ENCODE measurements around the gene PHF3.

The PHF3 gene

DNA sequence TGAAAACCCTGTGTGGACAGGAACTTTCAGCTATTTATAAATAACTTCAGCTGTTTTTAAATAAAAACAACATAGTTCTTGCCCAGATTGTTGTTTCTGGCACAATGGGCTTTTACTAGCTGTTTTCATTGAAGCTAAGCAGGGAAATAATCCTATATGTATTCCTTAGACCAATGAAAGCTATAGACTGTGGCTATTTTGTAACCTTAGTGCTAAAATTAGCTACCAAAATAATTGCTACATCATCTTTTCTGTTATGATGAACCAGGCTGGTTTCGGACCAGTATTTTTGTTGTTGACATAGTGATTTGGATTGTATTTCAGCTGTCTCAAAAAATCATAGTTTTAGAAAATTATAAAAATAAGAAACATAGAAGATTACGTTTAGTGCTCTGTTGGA is 13.7 kb downstream of the PHF3 start:
- Histone ChIP-seq H3K4me3 (ENCODE audit: low read depth in 1 of 2, low read length in 1 of 2) (no peak overlapping the region), H3K4me1 (ENCODE audit: control insufficient read depth in 1 of 2, insufficient read depth in 1 of 2, low read depth in 1 of 2, low read length in 1 of 2) (peaks cover 3 to 18% of the 10 kb centered on the region in 2 experiments), H3K27me3 (no peaks in the 10 kb centered on the region), H3K36me3 (no peaks in the 10 kb centered on the region), H3K9me3 (no peaks in the 10 kb centered on the region), H3K27ac (peak overlapping the region; percentile 16)
- no peak for TF ChIP-seq CTCF (IDR thresholded peaks at IDR 0.05)

DNA sequence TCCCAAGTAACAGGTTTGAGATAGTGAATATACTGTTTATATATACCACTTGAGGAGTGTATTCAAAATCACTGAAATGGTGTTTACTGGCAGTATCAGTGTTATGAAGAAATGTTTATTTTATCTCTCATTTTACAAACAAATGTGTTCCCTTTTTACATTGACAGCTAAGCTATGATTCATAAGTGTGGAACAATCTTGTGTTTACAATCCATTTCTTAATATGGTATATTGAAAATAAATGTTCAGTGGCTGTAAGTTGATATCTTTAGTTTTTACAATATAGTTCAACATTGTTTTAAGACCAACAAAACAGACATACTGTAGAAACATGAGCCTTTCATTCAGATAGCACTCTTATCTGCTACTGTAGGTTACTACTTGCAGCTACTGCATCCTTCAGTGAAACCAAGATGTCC is 14.3 kb downstream of the PHF3 start:
- H3K9me3 ChIP-seq: no peaks in the 10 kb centered on the region
- no peaks in the 10 kb centered on the region for H3K27me3 ChIP-seq
- peak overlapping the region; percentile 16 for H3K27ac ChIP-seq
- no peak overlapping the region for H3K4me3 ChIP-seq (ENCODE audit: low read depth in 1 of 2, low read length in 1 of 2)
- peaks cover 0 to 16% of the 10 kb centered on the region in 2 experiments for H3K4me1 ChIP-seq (ENCODE audit: control insufficient read depth in 1 of 2, insufficient read depth in 1 of 2, low read depth in 1 of 2, low read length in 1 of 2)
- TF ChIP-seq CTCF (IDR thresholded peaks at IDR 0.05): no peak
- no peaks in the 10 kb centered on the region for H3K36me3 ChIP-seq

- H3K4me1 ChIP-seq (ENCODE audit: control insufficient read depth in 1 of 2, insufficient read depth in 1 of 2, low read depth in 1 of 2, low read length in 1 of 2): peaks cover 0 to 16% of the 10 kb centered on the region in 2 experiments
Measured at GRCh38 chr6:63652980-63653379, 17.4 kb downstream of the PHF3 start.

DNA sequence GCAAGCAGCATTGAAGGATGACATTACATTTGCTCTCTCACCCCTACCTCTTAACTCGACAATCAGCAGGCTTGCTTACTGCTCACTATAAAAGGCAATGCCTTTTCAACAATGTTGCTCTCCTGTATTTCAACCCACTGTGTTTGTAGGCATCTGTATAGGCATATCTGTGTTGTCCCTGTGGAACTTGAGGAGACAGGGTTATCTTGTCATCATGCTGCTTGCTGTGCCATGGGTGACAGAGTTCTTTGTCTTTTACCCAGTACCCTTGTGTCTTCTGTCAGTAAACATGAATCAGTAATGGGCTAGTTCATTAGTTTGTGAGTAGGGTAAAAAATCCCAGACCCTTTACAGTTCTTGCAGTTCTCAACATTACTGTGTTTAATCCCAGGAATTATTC is 25.2 kb downstream of the PHF3 start:
- no peaks in the 10 kb centered on the region for H3K36me3 ChIP-seq
- no peak for TF ChIP-seq CTCF (IDR thresholded peaks at IDR 0.05)
- no peaks in the 10 kb centered on the region for H3K27me3 ChIP-seq
- no peak overlapping the region for H3K4me3 ChIP-seq (ENCODE audit: low read depth in 1 of 2, low read length in 1 of 2)
- no peaks in the 10 kb centered on the region for H3K9me3 ChIP-seq
- no peaks in the 10 kb centered on the region for H3K4me1 ChIP-seq (ENCODE audit: control insufficient read depth in 1 of 2, insufficient read depth in 1 of 2, low read depth in 1 of 2, low read length in 1 of 2)
- H3K27ac ChIP-seq: no peak overlapping the region

More at GRCh38 chr6:63652980-63653379, 17.4 kb downstream of the PHF3 start:
- Histone ChIP-seq H3K4me3 (ENCODE audit: low read depth in 1 of 2, low read length in 1 of 2) (no peak overlapping the region), H3K9me3 (no peaks in the 10 kb centered on the region), H3K27me3 (no peaks in the 10 kb centered on the region), H3K36me3 (no peaks in the 10 kb centered on the region), H3K27ac (no peak overlapping the region)
- TF ChIP-seq CTCF (IDR thresholded peaks at IDR 0.05): no peak

DNA sequence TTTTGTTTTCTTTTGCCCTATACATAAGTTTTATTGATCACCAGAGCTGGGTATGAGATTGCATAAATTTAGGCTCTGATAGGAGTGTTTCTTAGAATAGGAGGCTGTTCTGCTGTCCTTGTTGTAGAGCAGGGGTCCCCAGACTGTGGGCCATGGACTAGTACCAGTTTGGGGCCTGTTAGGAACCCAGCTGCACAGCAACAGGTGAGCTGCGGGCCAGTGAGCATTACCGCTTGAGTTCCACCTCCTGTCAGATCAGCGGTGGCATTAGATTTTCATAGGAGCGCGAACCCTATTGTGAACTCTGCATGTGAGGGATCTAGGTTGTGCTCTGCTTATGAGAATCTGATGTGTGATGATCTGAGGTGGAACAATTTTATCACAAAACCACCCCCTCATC is 26.2 kb downstream of the PHF3 start:
- Histone ChIP-seq H3K27ac (no peak overlapping the region), H3K36me3 (no peaks in the 10 kb centered on the region), H3K27me3 (no peaks in the 10 kb centered on the region), H3K4me3 (ENCODE audit: low read depth in 1 of 2, low read length in 1 of 2) (no peak overlapping the region), H3K4me1 (ENCODE audit: control insufficient read depth in 1 of 2, insufficient read depth in 1 of 2, low read depth in 1 of 2, low read length in 1 of 2) (no peaks in the 10 kb centered on the region), H3K9me3 (no peaks in the 10 kb centered on the region)
- TF ChIP-seq CTCF (IDR thresholded peaks at IDR 0.05): no peak
